Stimulated activated CD8-positive, alpha-beta memory T cell treated with anti-CD3 and anti-CD28 coated beads, Interleukin-2, amount 100 ng/mL, for 48 hours (primary cell): ENCODE measurements around the gene HLA-B.
A peak's percentile ranks its signal among the peaks of the same experiment; 100 is the strongest.
"Not testable (repeated sequence)": the region's sequence is repeated elsewhere in the genome, so short reads cannot be mapped to it uniquely, and the experiment has no call there.

Source experiments
- DNase-seq, 2 donors: peaks; one replicate each; pipeline ENCODE4 v3.0.0-alpha.2; 2020; ENCODE audit warnings: low read depth in 2 of 2

Gene HLA-B

GRCh38 chr6:31356946-31357466 is at the start of gene HLA-B:
HLA-B (minus strand) TSS chr6:31357179; CDS start chr6:31357158, 21 bp downstream.
- DNase-seq: peak; percentile 51 to 57

- no peak for DNase-seq
These were observed 49.0 kb upstream of the HLA-B start for GRCh38 chr6:31405996-31406395.

GRCh38 chr6:31404061-31404364 is 47.0 kb upstream of the HLA-B start:
- not testable (repeated sequence) for DNase-seq

DNA sequence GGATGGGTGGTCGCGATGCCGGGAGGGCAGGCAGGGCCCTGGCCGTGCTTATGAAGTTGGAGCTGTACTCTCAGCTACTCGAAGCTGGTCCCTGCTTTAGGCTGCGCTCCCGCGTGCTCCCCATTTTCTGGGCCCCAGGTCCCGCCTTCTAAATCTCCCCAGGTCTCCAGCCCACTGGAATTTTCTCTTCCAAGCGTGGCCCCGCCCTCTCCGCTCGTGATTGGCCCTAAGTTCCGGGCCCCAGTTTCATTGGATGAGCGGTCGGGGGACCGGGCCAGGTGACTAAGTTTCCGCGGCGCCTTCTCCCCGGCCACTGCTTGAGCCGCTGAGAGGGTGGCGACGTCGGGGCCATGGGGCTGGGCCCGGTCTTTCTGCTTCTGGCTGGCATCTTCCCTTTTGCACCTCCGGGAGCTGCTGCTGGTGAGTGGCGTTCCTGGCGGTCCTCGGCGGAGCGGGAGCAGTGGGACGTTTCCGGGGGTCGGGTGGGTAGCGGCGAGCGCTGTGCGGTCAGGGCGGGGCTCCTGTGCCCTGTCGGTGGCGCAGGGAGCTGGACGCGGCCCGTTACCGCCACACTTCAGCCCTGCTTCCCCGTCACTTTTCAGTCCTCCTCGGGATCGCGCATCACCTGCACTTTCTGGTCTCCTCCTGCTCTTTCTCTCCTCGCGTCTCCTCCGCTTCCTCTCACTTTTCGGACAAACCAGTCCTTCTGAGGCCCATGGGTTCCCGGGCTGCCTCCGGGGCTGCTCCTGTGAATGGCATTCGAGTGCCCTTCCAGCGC is 46.5 kb upstream of the HLA-B start, which contains the start of gene MICA:
Gene MICA, plus strand, starts transcription at position 313 of the 778 bp plus-strand sequence. Its CDS starts 38 bp downstream, at position 351.
- DNase-seq: peak; percentile 57 to 64

GRCh38 chr6:31402324-31403282 is 45.6 kb upstream of the HLA-B start:
- DNase-seq: no peak

- no peak for DNase-seq
These were observed 44.4 kb upstream of the HLA-B start for GRCh38 chr6:31401403-31401802.

GRCh38 chr6:31400467-31401289 is 43.7 kb upstream of the HLA-B start:
- DNase-seq: peak; percentile 52 to 61

- DNase-seq: peak; percentile 44 to 46
These were observed 42.8 kb upstream of the HLA-B start for GRCh38 chr6:31399589-31400466.

- no peak for DNase-seq
These were observed 41.0 kb upstream of the HLA-B start for GRCh38 chr6:31397901-31398525.

DNA sequence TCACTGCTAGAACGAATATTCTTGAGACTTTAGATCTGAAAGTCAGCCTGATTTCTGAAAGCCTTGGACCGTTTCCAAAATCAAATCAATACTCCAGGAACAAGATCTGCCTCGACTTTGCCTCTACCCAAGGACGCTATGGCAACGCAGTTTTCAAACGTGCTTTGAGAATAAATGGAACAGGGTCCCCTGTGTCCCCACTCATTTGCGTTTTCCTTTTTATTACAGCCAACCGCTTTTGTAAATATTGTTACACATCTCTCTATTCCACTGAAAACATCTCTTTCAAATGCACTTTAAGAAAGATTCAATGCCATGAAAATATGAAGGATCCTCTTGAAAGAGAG is 40.1 kb upstream of the HLA-B start:
- DNase-seq: not testable (repeated sequence)

GRCh38 chr6:31396422-31397152 is 39.6 kb upstream of the HLA-B start:
- peak; percentile 67 to 89 for DNase-seq

DNA sequence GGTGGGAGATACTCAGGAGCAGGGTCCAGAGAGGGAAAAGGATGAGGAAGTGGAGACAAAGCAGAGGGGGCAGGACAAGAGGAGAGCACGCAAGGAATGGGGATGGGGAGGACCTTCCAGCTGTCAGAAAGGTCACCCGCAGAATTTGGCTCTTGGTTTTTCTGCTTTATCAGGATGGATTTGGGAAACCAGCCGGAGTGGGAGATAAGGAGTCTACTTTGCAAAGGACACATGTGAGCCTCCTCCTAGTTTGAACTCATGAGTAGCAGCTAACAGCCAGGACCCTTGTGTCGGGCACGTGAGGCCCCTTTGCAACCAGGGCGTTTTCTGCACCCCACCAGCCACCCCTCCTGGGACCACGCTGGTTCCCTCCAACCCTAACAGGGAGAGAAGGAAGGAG is 38.9 kb upstream of the HLA-B start:
- no peak for DNase-seq

DNA sequence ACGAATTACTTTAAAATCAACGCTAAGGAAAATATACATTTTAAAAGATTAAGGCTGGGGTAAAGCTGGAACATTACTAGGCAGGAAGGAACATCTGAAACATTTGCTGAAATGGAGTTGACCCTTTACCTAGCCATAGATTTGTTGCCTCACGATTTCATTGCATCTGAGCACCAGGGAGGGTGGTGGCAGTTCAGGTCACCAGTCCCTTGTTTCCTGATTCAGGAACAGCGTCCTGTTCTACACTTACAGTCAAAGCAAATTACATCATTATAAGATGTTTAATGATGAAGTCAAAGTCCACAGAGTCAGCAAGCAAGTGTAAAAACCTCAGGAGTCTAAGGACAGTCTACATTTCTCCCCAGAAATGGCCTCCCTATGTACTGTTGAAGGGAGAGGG is 37.4 kb upstream of the HLA-B start:
- no peak for DNase-seq

DNA sequence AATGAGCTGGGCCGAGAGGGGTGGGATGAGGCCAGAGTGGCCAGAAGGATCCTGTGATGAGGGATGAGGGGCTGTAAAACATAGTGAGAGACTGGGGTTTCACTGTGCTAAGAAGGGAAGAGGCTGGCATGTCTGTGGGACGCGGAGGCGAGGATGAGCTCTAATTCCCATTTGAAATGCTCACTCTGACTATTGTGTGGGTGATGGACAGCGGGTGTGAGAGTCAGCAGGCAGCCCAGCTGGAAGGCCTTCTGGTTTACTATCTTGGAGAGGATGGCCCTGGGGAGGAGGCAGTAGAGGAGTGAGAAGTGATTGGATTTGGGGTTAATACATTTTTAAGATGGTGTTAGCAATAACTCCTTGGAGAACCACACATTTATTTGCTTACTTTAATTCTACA is 37.0 kb upstream of the HLA-B start:
- DNase-seq: no peak

- DNase-seq: not testable (repeated sequence)
These were observed 32.8 kb upstream of the HLA-B start for GRCh38 chr6:31389802-31390132.

DNA sequence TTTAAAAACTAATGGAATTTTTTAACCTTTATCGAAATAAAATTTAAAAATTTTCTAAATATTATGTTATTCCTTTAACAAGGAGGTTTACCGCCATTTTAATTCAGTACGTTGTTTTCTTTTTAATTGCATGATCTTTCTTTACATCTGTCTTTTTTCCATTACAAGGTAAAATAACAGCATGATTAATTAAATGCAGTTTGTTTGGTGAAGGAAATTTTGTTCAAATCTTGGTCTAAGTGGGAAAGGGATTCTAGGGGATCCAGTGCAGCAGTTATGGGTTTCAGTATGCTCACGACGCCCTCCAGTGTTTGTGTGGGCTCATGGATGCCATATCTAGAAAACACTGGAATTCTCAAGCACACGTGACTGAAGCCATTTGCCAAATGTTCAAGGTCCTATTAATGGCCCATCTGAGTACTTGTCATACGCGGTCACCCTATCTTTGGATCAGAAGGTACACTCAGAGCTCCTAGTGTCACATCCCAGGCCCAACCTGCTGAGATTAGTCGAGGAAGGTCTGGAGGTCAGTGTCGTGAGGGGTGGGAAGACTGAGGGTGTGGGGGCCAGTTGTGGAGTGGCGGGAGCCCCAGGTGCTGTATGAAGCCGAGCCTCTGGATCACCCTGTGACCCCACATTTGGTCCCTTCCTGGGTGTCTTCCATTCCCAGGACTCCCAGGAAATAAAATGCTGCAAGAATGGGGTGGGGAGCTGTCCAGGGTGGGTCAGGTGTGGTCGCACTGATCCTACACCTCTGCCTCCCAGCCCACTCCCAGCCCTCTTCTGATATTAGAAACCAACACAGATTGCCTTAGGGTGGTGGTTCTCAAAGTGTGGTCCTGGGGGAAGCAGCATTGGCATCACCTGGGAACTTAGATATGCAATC is 32.2 kb upstream of the HLA-B start:
- DNase-seq: not testable (repeated sequence)

GRCh38 chr6:31386977-31387376 is 30.0 kb upstream of the HLA-B start:
- no peak for DNase-seq

GRCh38 chr6:31386099-31386498 is 29.1 kb upstream of the HLA-B start:
- DNase-seq: no peak

DNA sequence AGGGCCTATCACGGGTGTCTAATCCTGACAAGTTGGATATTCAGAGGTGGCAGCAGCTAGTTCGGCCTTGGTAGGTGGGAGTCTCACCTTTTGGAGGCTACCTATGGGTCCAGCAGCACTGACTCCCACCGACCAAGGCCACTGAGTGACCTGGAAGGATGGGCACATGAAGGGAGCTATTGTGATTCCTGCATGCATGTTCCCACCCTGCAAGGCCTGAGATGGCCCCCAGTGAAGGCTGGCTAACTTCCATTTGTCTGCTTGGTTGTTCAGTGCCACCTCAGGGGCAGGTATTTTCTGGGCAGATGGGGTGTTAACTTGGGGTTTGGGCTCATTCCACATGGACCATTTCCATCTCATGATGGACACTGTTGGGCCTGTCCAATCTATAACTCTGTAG is 28.1 kb upstream of the HLA-B start:
- DNase-seq: no peak
